Measurements from ENCODE around the gene STK11. TPM values are rescaled to one million over a fixed set of nuclear protein-coding genes. Genes with fewer than 3 reads are reported as not detected.

STK11 gene
- total RNA-seq, 2 experiments from 2014 or later, result 54.7 to 55.8 TPM

- Mint-ChIP-seq H3K9me3 (no peaks in the 10 kb centered on the region), H3K36me3 (peaks cover 2% of the 10 kb centered on the region), H3K4me3 (no peak overlapping the region), H3K27ac (no peak overlapping the region), H3K27me3 (no peaks in the 10 kb centered on the region), H3K4me1 (no peaks in the 10 kb centered on the region)
- DNase-seq, result no peak
Observed at GRCh38 chr19:1232652-1233072, 27.1 kb downstream of the STK11 start.

DNA sequence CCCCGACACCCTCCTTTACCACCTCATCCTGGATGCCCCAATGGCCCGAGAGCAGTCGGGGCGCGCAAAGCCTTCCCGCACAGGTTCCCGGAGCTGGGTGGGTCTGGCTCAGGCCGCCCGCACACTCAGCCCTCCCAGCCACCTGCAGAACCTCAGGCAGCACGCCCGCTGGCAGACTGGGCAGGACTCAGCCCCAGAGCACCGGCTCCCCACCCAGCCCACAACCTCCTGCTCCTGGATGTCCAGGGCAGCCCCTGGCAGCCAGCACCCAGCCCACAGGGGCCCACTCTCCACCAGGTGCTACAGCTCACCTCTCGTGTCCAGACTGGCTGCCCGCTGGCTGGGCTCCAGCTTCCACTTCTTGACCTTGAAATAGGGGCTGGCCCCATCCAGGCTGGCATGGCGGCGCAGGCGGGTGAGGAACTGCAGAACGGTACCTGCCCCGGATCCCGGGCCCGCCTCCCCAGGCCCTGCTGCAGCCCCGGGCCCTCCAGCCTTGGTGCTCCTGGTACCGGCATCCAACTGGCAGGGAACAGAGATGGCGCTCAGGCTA, 27.6 kb downstream of the STK11 start:
- no peak overlapping the region for H3K27ac Mint-ChIP-seq
- H3K27me3 Mint-ChIP-seq, result peaks cover under 1% of the 10 kb centered on the region
- no peak for DNase-seq
- H3K4me3 Mint-ChIP-seq, result no peak overlapping the region
- H3K36me3 Mint-ChIP-seq, result peaks cover under 1% of the 10 kb centered on the region
- H3K4me1 Mint-ChIP-seq, result no peaks in the 10 kb centered on the region
- H3K9me3 Mint-ChIP-seq, result no peaks in the 10 kb centered on the region

DNA sequence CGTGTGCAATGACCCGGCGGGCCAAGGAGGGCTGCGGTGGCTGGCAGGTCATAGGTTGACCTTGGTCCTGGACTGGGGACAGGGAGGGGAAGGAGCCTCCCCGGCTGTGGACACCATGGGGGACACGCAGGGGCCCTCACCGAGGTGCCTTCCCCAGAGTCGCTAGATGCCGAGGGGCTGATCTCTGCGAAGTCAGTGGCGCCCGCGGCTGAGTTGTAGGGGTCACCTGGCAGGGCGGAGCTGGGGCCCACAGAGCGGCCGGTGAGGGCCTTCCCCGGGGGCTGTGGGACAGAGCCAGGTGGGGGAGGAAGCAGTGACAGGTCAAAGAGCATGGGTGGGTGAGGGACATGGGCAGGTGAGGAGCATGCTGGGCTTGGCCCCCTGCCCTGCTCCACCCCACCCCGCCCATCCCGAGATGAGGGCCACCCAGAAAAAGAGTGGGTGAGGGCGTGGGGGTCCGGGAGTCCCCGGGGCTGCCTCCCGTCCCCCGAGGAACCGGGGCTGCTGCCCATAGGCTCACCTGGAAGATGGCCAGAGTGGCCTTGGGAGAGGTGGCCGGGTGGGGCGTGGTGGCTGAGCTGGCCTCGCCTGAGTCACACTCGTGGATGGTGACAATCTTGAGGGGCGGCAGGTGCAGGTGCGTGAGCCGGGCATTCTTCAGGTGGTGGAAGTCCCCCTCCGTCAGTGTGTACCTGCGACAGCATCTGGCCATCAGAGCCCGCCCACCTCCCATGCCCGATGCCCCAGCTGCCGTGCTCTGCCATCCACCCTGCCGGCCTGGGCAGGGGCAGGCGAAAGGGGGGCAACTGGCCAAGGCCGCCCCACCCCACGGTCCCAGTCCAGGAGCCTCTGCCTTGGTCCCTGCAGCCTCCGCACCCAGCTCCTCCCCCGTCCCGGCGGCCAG, 28.7 kb downstream of the STK11 start:
- Mint-ChIP-seq H3K4me1 (peaks cover 10% of the 10 kb centered on the region), H3K27ac (no peak overlapping the region), H3K9me3 (no peaks in the 10 kb centered on the region), H3K27me3 (peaks cover 6% of the 10 kb centered on the region), H3K36me3 (no peaks in the 10 kb centered on the region), H3K4me3 (no peak overlapping the region)
- DNase-seq, result no peak

- Mint-ChIP-seq H3K4me3 (no peak overlapping the region), H3K27ac (no peak overlapping the region), H3K4me1 (peaks cover 11% of the 10 kb centered on the region), H3K36me3 (no peaks in the 10 kb centered on the region), H3K27me3 (peaks cover 6% of the 10 kb centered on the region), H3K9me3 (no peaks in the 10 kb centered on the region)
- DNase-seq, result no peak
Observed at GRCh38 chr19:1234955-1235380, 29.4 kb downstream of the STK11 start.

GRCh38 chr19:1235625-1236538, 30.3 kb downstream of the STK11 start:
- DNase-seq, result no peak
- no peaks in the 10 kb centered on the region for H3K36me3 Mint-ChIP-seq
- H3K27me3 Mint-ChIP-seq, result peaks cover 6% of the 10 kb centered on the region
- peaks cover 13% of the 10 kb centered on the region for H3K4me1 Mint-ChIP-seq
- H3K9me3 Mint-ChIP-seq, result no peaks in the 10 kb centered on the region
- no peak overlapping the region for H3K27ac Mint-ChIP-seq
- H3K4me3 Mint-ChIP-seq, result peak overlapping the region; percentile 25

GRCh38 chr19:1236576-1236975, 31.0 kb downstream of the STK11 start:
- Mint-ChIP-seq H3K27ac (no peak overlapping the region), H3K4me3 (peak overlapping the region; percentile 25), H3K9me3 (no peaks in the 10 kb centered on the region), H3K4me1 (peaks cover 19% of the 10 kb centered on the region), H3K27me3 (peaks cover 6% of the 10 kb centered on the region), H3K36me3 (no peaks in the 10 kb centered on the region)
- DNase-seq, result no peak

DNA sequence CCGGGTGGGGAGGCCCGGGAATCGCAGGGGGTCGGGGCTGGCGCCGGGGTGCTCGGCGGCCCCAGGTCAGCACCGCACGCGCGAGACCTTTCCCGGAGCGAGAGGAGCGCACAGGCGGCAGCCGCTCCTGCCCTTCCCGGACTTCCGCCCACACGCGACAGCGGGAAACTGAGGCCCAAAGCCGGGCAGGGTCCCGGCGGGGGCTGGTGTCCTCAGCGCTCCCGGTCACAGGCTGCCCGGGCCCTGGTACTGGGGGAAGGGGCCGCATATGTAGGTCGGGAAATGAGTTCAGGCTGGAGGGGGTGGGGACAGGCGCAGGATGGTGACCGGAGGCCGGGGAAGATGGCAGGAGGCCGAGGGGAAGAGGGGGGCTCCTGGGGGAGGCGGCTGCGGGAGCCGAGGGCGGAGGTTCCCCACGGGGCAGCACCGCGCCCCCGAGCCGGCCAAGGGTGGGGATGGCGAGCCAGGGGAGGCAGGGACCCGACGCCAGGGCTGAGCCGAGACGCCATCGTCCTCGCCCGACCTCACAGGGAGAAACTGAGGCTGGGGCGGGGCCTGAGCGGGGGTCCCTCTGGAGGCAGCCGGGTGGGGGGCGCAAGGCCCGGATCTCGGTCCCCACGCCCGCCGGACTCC, 31.6 kb downstream of the STK11 start:
- no peak for DNase-seq
- Mint-ChIP-seq H3K4me1 (peaks cover 19% of the 10 kb centered on the region), H3K27me3 (peaks cover 6% of the 10 kb centered on the region), H3K4me3 (peak overlapping the region; percentile 37), H3K9me3 (no peaks in the 10 kb centered on the region), H3K27ac (no peak overlapping the region), H3K36me3 (no peaks in the 10 kb centered on the region)

GRCh38 chr19:1237754-1238368, 32.3 kb downstream of the STK11 start, which contains the start of gene CBARP:
Gene CBARP, minus strand, starts transcription at chr19:1238005. Its CDS starts 1,905 bp downstream, at chr19:1236100.
- Mint-ChIP-seq H3K36me3 (no peaks in the 10 kb centered on the region), H3K27me3 (peaks cover 6% of the 10 kb centered on the region), H3K4me3 (peak within 1 kb of the TSS; percentile 75), H3K4me1 (peaks cover 20% of the 10 kb centered on the region), H3K9me3 (no peaks in the 10 kb centered on the region), H3K27ac (no peak within 1 kb of the TSS)
- DNase-seq, result peak; percentile 47

- H3K27ac Mint-ChIP-seq, result no peak overlapping the region
- H3K4me1 Mint-ChIP-seq, result peaks cover 26% of the 10 kb centered on the region
- no peaks in the 10 kb centered on the region for H3K36me3 Mint-ChIP-seq
Observed at GRCh38 chr19:1238369-1239303, 33.1 kb downstream of the STK11 start.

GRCh38 chr19:1239420-1239795, 33.8 kb downstream of the STK11 start:
- Mint-ChIP-seq H3K4me3 (peak overlapping the region; percentile 25), H3K9me3 (no peaks in the 10 kb centered on the region), H3K36me3 (no peaks in the 10 kb centered on the region), H3K27ac (peak overlapping the region; percentile 51), H3K27me3 (peaks cover 6% of the 10 kb centered on the region), H3K4me1 (peaks cover 26% of the 10 kb centered on the region)
- DNase-seq, result no peak

More at GRCh38 chr19:1238369-1239303, 33.1 kb downstream of the STK11 start:
- Mint-ChIP-seq H3K27me3 (peaks cover 6% of the 10 kb centered on the region), H3K4me3 (peak overlapping the region; percentile 75), H3K9me3 (no peaks in the 10 kb centered on the region)
- DNase-seq, result no peak

- Mint-ChIP-seq H3K36me3 (peaks cover 2% of the 10 kb centered on the region), H3K27me3 (peaks cover 6% of the 10 kb centered on the region), H3K27ac (no peak overlapping the region), H3K4me1 (peaks cover 28% of the 10 kb centered on the region), H3K4me3 (no peak overlapping the region), H3K9me3 (no peaks in the 10 kb centered on the region)
- peak; percentile 98 for DNase-seq
Observed at GRCh38 chr19:1239796-1240737, 34.5 kb downstream of the STK11 start.

DNA sequence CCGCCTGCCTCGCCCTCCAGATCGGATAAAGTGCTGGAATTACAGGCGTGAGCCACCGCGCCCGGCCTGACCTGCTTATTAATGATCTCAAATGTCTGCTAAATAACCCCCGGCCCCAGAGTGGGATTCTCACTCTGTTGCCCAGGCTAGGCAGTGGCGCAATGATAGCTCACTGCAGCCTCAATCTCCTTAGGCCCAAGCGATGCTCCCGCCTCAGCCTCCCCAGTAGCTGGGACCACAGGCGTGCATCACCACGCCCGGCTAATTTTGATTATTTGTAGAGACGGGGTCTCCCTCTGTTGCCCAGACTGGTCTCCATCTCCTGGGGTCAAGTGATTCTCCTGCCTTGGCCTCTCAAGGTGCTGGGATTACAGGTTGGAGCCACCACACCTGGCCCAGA, 35.3 kb downstream of the STK11 start:
- Mint-ChIP-seq H3K4me1 (peaks cover 28% of the 10 kb centered on the region), H3K4me3 (peak overlapping the region; percentile 81), H3K27me3 (peaks cover 6% of the 10 kb centered on the region), H3K36me3 (peaks cover 2% of the 10 kb centered on the region), H3K9me3 (no peaks in the 10 kb centered on the region), H3K27ac (peak overlapping the region; percentile 84)
- no peak for DNase-seq
